PC-3 (cell line): Measurements from ENCODE around the gene CAD. TPM values are rescaled to one million over a fixed set of nuclear protein-coding genes. Genes with fewer than 3 reads are reported as not detected.

Experiments used
- ATAC-seq: fragments of 200-7000 bp; cut with Tn5 transposase; 2 replicates; pipeline ENCODE4 v1.9.1; 2020; ENCODE audit warnings: mild to moderate bottlenecking, moderate library complexity
- BruUV-seq: library from RNA; stranded (reverse); fragments of 400-500 nt; replicated peaks from 2 replicates; lab custom pipeline; 2021; lab: Mats Ljungman, UMichigan
- CTCF ChIA-PET: fragments of 300-600 bp; sonication (Branson Sonifier 250); formaldehyde crosslinking; loops from one replicate; lab custom pipeline; 2022; ENCODE audit warnings: antibody characterized with exemption; lab: Charles Lee
- POLR2A ChIA-PET: fragments of 300-600 bp; sonication (Branson Sonifier 250); formaldehyde crosslinking; loops from one replicate; lab custom pipeline; 2022; ENCODE audit warnings: antibody characterized with exemption; ENCODE audit not compliant: unreplicated experiment; lab: Charles Lee
- DNase-seq: peaks from one replicate; pipeline ENCODE4 v3.0.0-alpha.2; 2015
- H2AFZ ChIP-seq: fragments of 300-600 bp; sonication (generic); 2 replicates; pipeline ENCODE4 v1.6.0; 2016; ENCODE audit warnings: antibody characterized with exemption, low read length
- H3F3A ChIP-seq: fragments of 300-600 bp; sonication (generic); one replicate; pipeline ENCODE4 v1.6.0; 2017; ENCODE audit warnings: antibody characterized with exemption, low read length, control low read depth, mild to moderate bottlenecking; ENCODE audit not compliant: unreplicated experiment
- H3K27ac ChIP-seq: fragments of 300-600 bp; sonication (generic); 2 replicates; pipeline ENCODE4 v1.5.1; 2016; ENCODE audit warnings: mild to moderate bottlenecking, low read length
- H3K27me3 ChIP-seq: fragments of 300-600 bp; sonication (generic); 2 replicates; pipeline ENCODE4 v1.6.1; 2016; ENCODE audit warnings: low read length, mixed read lengths
- H3K36me3 ChIP-seq: fragments of 300-600 bp; sonication (generic); 2 replicates; pipeline ENCODE4 v1.6.1; 2016; ENCODE audit warnings: low read depth, mixed run types, low read length, mixed read lengths
- H3K4me1 ChIP-seq: fragments of 300-600 bp; sonication (generic); 2 replicates; pipeline ENCODE4 v1.5.1; 2016; ENCODE audit warnings: low read length; ENCODE audit not compliant: insufficient read depth
- H3K4me2 ChIP-seq: fragments of 300-600 bp; sonication (generic); 2 replicates; pipeline ENCODE4 v1.6.0; 2016; ENCODE audit warnings: low read length
- H3K4me3 ChIP-seq: fragments of 300-600 bp; sonication (generic); 2 replicates; pipeline ENCODE4 v1.5.1; 2016; ENCODE audit warnings: mild to moderate bottlenecking, low read length, mixed read lengths
- H3K79me2 ChIP-seq: fragments of 300-600 bp; sonication (generic); 2 replicates; pipeline ENCODE4 v1.6.1; 2017; ENCODE audit warnings: low read length, mixed read lengths
- H3K9ac ChIP-seq: fragments of 300-600 bp; sonication (generic); 2 replicates; pipeline ENCODE4 v1.6.0; 2016; ENCODE audit warnings: mild to moderate bottlenecking, low read length
- H3K9me2 ChIP-seq: fragments of 300-600 bp; sonication (generic); replicated peaks from 2 replicates; pipeline ENCODE4 v1.6.1; 2016; ENCODE audit warnings: mixed run types, low read length, mixed read lengths
- H3K9me3 ChIP-seq: fragments of 300-600 bp; sonication (generic); 2 replicates; pipeline ENCODE4 v1.6.1; 2016; ENCODE audit warnings: low read length, mixed read lengths
- H4K20me1 ChIP-seq: fragments of 300-600 bp; sonication (generic); 2 replicates; pipeline ENCODE4 v1.6.1; 2016; ENCODE audit warnings: low read length, mixed read lengths
- CTCF ChIP-seq: fragments of 300-600 bp; sonication (generic); conservative IDR thresholded peaks from 2 replicates; pipeline ENCODE4 v1.5.1; 2017; ENCODE audit warnings: antibody characterized with exemption, low read depth, mild to moderate bottlenecking, low read length
- EZH2 ChIP-seq: fragments of 300-600 bp; sonication (generic); IDR thresholded peaks from one replicate; pipeline ENCODE4 v1.6.1; 2017; ENCODE audit warnings: antibody characterized with exemption, mild to moderate bottlenecking, low read length; ENCODE audit not compliant: unreplicated experiment
- EZH2phosphoT487 ChIP-seq: fragments of 300-600 bp; sonication (generic); IDR thresholded peaks from 2 replicates; pipeline ENCODE4 v1.6.1; 2018; ENCODE audit warnings: mild to moderate bottlenecking, antibody characterized with exemption, low read length, borderline replicate concordance
- intact Hi-C: fragments of 100-400 bp; cut with micrococcal nuclease; formaldehyde crosslinking; loops from 2 replicates; pipeline ENCODE4 v1.9.0; 2023
- total RNA-seq: library from RNA; depleted of rRNA; stranded (reverse); fragments of >200 nt; gene quantifications from 2 replicates; pipeline ENCODE4 v1.2.3, GENCODE V29; 2014

Gene CAD
- total RNA-seq, 1 experiment from 2014 or later, result 85.9 TPM

- no peaks in the 10 kb centered on the region for H3K27me3 ChIP-seq
- H3F3A ChIP-seq, result no peaks in the 10 kb centered on the region
- no peaks in the 10 kb centered on the region for H3K79me2 ChIP-seq
- ATAC-seq (no peak), DNase-seq (no peak)
- no peak overlapping the region for H3K4me3 ChIP-seq
- H3K4me2 ChIP-seq, result no peak overlapping the region
- H4K20me1 ChIP-seq, result no peaks in the 10 kb centered on the region
- H3K9me3 ChIP-seq, result no peaks in the 10 kb centered on the region
- intact Hi-C loops, result no loop called here
- POLR2A ChIA-PET, result no interaction called here
- H3K4me1 ChIP-seq, result no peaks in the 10 kb centered on the region
- peaks cover 85% of the 10 kb centered on the region for H3K36me3 ChIP-seq
- H3K9ac ChIP-seq, result no peak overlapping the region
- H2AFZ ChIP-seq, result no peak overlapping the region
- no peaks in the 10 kb centered on the region for H3K9me2 ChIP-seq
- TF ChIP-seq CTCF (no peak), EZH2 (no peak), EZH2phosphoT487 (no peak)
- H3K27ac ChIP-seq, result no peak overlapping the region
- no TSS peak for BruUV-seq
- CTCF ChIA-PET, result no interaction called here
These were observed 19.0 kb downstream of the CAD start for GRCh38 chr2:27236136-27236535.

DNA sequence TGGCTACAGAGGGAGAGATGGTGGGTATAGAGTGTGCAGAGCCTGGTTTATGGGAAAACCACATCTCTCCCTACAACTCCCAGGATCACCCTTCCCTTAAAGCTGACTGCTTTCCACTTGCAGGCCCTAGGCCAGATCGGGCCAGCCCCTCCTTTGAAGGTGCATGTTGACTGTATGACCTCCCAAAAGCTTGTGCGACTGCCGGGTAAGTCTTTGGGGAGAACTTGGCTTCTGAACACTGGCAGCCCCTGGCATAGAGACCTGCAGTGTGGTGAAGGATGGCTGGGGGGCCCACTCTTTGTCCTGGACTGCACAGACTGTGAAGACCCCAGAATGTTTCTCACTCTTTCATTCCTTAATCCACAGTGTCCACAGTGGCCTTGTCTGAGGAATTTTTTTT, 19.5 kb downstream of the CAD start:
- CTCF ChIA-PET, result no interaction called here
- no peak for DNase-seq

More for the DNA sequence above, 19.5 kb downstream of the CAD start:
- no peaks in the 10 kb centered on the region for H3K9me3 ChIP-seq
- H3K79me2 ChIP-seq, result no peaks in the 10 kb centered on the region
- no peaks in the 10 kb centered on the region for H3K4me1 ChIP-seq
- H3K4me3 ChIP-seq, result no peak overlapping the region
- H3K27me3 ChIP-seq, result no peaks in the 10 kb centered on the region
- no peak overlapping the region for H3K4me2 ChIP-seq
- no peaks in the 10 kb centered on the region for H3K9me2 ChIP-seq
- H2AFZ ChIP-seq, result no peak overlapping the region
- H3F3A ChIP-seq, result no peaks in the 10 kb centered on the region
- POLR2A ChIA-PET, result no interaction called here
- H3K27ac ChIP-seq, result no peak overlapping the region
- intact Hi-C loops, result no loop called here
- ATAC-seq, result no peak
- no peaks in the 10 kb centered on the region for H4K20me1 ChIP-seq
- no peak for TF ChIP-seq EZH2
- no peak for TF ChIP-seq CTCF
- TF ChIP-seq EZH2phosphoT487, result no peak
- H3K9ac ChIP-seq, result no peak overlapping the region
- BruUV-seq, result no TSS peak
- peaks cover 85% of the 10 kb centered on the region for H3K36me3 ChIP-seq
